ENCODE measurements around the gene ATP9B.
A peak's percentile ranks its signal among the peaks of the same experiment; 100 is the strongest.

The ATP9B gene

DNA sequence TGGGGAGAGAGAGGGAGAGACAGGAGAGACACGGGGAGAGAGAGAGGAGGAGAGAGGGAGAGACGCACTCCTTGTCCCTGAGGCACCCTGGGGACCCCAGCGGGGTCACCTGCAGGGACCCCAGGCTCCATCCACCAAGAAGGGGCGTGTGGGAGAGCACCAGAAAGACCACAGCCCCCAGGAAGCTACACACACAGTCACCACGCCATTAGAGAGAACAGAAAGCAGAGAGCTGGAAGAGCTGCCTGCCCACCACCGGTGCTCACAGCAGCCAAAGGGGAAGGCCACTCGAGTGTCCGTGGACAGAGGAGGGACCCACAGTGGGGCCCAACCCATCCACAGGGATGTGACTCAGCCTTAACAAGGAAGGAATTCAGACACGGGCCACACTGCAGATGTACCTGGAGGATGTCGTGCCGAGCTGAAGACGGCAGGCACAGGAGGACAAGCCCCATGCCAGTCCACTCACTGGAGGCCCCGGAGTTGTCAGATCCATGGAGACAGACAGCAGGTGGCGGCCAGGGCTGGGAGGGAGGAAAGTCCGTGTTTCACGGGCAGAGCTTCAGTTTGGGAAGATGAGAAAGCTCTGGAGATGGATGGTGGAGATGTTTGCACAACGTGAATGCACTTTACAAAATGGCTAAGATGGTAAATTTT, 315.1 kb downstream of the ATP9B start:
- DNase-seq, result no peak

DNA sequence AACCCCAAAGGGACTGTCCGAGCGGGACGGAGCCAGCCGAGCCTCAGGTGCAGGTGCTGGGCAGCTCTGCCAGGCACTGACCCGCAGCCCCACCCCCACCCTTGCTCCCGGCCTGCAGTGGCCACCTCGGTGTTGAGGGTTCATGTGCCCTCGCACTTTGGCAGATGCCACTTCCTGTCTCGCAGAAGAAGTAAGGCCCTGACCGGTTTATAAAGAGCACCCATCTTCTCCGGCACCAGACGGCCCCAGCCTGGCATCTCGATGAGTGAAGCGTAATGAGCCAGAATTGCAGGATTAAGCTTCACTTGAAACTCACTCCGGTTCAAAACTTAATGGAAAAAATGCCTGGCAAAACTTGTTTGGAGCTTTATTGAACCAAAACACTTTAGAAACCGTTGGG, 315.6 kb downstream of the ATP9B start:
- no peak for DNase-seq

DNA sequence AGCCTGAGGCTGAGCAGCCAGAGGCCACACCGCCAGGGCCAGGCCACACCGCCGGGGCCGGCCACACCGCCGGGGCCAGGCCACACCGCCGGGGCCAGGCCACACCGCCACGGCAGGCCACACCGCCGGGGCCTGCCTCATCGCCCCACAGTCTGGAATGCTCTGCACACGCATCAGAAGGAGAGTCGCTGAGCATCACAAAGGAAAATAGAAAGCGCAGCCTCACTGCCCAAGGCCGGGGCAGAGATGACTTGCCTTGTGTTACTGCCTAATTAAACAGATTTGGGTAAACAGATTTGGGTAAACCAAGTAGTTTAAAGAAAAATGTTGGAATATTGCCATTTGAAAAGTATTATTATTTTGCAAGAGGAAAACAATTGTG, 316.1 kb downstream of the ATP9B start:
- DNase-seq, result no peak

DNA sequence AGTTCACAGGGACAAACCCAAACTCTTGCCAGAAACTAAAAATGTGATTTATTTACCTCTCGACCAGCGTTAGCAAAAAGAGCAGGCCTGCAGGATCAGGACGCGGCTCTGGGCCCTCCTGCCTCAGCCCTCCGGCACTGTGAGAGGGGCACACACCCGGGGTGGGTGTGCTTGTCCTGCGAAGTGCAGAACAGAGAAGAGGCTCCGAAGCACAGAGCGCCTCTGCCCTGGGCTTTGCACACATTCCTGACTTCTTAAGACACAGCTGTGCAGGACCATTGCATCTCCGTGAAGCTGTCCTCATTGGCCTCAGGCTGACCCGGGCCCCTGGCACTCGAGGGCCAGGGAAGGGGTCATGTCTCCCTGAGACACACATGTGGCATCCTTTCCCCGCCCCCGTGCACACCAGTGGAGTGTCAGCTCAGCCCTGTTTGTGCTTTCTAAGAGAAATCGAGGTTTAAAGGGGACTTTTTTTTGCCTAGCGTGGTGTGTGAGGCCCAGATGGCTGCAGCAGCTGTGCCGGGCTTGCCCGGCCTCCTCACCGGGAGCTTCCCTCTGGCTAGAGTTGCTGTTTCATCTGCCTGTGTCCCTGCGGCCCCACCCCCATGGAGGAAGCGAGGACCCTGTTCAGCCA, 316.6 kb downstream of the ATP9B start:
- no peak for DNase-seq

DNA sequence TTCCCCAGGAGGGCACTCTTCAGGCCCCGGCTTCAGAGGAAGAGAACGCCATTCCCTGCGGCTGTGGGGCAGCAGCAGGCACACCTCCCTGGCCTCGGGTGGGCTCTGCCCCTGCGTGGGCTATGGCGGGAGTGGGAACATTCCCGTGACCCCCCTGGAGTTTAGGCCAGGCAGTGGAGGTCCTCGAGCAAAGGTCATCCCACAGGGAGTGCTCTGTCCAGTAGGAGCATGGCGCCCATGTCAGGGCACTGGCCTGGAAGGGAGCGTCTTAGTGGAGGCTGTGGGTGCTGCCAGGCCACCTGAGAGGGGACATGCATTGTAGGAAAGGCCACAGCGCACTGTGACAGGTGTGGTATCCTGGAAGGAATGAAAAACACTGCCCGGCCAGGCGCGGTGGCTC, 317.4 kb downstream of the ATP9B start:
- DNase-seq, result no peak

DNA sequence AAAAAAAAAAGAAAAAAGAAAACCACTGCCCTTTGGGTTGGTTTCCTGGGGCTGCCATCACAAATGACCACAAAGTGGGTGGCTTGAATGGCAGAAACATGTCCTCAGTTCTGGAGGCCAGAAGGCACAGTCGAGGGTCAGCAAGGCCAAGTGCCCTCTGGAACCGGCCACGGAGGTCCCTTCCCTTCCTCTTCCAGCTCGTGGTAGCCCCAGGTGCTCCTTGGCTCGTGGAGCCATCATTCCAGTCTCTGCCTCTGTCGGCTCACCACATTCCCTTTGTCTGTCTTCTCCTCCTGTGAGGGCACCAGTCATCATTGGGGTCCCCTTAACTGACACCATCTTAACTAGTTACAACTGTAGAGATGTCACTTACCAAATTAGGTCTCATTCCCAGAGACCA, 318.0 kb downstream of the ATP9B start:
- DNase-seq, result no peak

DNA sequence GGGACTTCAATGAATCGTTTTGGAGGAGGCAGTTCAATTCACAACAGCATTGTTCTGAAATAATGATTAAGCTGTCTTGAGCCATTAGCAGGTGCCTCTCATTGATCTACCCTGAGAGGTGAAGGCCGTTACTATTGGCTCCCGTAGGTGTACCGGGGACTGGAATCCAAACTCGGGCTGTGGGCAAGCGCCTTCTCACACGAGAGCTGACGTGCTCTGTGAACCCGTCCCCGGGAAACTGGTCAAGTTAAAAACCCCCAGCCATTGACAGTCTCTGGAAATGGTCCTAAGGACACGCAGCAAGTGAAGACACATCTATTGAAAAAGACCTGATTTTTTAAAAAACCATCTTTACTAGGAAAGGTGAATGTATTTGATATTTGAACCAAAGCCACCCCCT, 318.4 kb downstream of the ATP9B start:
- DNase-seq, result no peak

DNA sequence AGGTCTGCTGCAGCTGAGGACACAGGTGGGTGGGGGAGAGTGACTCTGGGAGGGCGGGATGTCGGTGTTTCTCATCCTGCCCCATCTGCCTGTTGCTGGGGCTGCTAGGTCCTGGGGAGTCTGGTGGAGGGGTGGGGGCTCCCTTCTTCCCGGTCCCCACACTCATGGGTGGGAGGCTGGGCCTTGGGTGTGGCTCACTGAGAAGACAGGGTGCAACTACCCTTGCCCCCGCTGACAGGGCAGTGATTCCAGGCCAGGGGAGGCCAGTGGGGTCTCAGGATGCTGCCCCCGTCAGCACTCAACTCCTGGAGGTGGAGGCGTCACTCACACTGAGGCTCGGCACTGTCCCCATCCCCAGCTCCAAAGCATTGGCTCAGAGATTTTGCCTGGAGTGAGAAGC, 318.8 kb downstream of the ATP9B start:
- DNase-seq, result no peak

DNA sequence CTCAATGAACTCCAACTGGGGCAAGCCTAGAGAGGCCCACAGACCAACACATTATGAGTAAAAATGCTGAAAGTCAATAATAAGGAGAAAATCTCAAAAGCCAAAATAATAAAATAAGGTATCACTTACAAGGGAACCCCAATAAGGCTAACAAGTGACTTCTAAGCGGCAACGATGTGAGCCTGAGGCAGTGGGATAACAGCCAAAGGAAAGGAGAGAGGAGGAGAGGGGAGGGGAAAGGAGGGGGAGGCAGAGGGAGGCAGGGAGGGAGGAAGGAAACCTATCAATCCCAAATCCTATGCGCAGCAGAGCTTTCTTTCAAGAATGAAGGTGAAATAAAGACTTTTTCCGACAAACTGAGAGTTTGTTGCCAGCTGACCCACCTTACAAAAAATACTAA, 320.5 kb downstream of the ATP9B start:
- no peak for DNase-seq

DNA sequence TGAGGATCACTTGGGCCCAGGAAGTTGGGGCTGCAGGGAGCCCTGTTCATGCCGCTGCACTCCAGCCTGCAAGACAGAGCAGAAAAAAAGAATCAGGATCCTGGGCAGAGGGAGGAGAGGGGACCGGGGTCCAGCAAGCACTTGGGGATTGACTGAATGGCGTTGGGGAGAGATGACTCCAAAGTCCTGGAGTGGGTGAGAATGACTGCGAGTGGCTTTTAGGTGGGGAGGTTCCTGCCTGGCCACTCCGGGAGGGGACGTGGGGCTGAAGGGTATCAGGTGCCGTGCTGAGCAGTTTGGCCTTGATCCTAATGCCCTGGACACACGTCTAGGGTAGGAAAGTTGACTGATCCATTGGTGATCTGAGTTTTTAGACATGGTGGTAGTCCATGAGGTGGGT, 323.0 kb downstream of the ATP9B start:
- no peak for DNase-seq

DNA sequence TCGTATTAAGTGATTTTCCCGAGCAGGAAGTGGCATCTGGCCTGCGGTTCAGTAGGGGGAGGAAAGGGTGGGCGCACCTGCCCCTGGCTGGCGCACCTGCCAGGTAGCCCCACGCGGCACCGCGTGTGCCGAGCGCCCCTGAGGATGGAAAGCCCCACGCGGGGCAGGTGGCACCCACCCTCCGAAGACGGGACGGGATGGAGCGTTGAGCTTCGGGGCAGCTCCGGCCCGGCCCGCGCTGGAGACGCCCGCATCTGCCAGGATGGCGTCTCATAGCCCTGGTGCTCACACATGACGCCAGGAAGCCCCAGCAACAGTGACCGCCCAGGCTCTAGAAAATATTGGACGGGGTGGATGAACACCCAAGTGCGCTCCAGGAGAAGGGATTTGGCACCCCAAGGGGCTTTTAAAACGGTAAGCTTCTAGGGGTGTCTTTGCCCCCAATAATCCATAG, 324.0 kb downstream of the ATP9B start:
- no peak for DNase-seq

DNA sequence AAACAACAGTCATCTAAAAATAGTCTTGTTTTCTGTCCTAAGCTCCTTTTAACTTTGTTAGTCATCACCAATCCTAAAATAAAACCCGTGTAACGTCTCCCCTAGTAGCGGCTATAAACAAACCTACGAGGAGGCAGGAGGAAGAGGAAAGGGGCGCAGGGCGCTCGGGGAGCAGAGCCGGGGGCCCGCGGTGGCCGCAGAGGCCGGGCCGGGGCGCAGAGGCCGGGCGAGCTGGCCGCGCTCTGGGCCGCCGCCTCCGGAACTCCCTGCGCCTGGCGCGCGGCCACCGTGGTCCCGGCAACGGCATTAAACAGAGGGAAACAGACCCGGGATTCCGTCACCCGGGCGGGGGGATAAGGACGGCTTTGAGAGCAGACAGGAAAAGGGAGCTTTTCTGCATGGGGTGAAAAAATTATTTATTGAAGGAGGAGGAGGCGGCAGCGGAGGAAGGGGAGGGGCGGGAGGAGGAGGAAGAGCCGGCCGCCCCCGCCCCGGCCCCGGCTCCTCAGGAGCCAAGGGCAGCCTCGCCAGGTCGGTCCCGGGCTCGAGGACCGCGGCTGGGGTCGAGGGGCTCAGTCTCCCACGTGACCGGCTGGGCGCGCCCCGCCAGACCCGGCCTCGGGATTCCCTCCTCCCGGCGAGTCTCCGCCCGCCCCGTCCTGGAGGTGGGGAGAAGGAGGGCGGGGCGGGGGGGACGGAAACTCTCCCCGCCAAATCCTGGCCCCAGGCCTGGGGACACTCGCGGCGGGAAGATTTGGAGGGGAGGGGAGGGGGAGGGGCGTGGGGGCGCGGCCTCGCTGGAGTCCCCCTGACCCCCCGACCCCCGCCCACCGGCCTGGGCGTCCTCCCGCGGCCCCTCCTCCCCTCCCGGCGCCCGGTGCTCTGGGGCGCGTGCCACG, 324.7 kb downstream of the ATP9B start:
- DNase-seq, result peak; percentile 87

DNA sequence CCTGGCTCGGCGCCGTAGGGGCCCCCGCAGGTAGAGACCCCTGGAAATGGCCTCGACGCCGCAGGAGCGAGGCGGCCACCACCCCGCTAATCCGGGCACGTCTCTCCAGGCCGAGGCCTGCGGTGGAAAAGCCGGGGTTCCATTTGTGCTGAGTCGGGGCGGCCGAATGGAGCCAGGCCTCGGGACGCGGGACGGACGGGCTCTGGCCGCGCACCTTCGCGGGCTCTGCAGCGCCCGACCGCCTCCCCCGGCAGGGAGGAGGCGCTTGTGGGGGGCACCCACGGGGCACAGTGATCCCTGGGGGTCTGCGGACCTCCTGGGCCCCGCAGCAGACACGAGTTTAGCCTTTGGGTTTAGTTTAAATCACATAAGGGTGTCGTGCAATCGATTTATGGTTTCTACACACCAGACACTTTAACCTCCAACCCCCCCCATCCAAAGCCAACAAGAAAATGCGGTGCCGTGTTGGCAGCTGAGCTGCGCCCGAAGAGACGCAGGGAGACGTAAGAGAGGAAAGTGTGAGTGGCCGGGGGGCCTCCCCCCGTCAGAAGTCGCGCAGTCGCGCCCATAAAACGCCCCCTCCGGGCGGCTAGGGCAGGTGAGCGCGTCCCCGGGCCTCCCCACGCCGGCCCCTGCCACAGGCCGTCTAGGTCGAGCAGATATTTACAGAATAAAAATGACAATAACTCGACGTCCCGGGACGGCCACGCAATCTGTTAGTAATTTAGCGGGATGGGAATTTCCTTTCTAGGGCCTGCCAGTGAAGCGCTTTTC, 325.5 kb downstream of the ATP9B start:
- peak; percentile 74 for DNase-seq

DNA sequence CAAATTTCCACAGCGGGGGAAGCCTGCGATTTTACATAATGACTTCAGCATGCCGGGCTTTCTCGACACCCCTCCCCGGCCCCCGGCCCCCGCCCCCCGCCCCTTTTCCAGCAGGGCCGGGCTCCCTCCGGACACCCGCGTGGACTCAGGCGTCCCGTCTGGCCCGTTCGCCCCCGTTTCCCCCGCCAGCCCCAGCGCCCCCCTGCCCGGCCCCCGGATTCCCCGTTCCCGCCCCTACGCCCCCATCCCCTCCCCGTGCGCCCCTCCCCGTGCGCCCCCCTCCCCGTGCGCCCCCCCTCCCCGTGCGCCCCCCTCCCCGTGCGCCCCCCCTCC, 326.1 kb downstream of the ATP9B start:
- no peak for DNase-seq

DNA sequence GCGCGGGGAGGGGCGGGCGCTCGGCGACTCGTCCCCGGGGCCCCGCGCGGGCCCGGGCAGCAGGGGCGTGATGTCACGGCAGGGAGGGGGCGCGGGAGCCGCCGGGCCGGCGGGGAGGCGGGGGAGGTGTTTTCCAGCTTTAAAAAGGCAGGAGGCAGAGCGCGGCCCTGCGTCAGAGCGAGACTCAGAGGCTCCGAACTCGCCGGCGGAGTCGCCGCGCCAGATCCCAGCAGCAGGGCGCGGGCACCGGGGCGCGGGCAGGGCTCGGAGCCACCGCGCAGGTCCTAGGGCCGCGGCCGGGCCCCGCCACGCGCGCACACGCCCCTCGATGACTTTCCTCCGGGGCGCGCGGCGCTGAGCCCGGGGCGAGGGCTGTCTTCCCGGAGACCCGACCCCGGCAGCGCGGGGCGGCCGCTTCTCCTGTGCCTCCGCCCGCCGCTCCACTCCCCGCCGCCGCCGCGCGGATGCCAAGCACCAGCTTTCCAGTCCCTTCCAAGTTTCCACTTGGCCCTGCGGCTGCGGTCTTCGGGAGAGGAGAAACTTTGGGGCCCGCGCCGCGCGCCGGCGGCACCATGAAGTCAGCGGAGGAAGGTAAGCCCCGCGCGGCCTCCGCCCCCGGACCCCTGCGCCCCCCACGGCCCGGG, 326.7 kb downstream of the ATP9B start, which contains the start of gene NFATC1:
Gene NFATC1 (plus strand): TSS at position 170 of the 644 bp plus-strand sequence. CDS start 295 bp downstream, at position 465.
- DNase-seq, result peak; percentile 77

DNA sequence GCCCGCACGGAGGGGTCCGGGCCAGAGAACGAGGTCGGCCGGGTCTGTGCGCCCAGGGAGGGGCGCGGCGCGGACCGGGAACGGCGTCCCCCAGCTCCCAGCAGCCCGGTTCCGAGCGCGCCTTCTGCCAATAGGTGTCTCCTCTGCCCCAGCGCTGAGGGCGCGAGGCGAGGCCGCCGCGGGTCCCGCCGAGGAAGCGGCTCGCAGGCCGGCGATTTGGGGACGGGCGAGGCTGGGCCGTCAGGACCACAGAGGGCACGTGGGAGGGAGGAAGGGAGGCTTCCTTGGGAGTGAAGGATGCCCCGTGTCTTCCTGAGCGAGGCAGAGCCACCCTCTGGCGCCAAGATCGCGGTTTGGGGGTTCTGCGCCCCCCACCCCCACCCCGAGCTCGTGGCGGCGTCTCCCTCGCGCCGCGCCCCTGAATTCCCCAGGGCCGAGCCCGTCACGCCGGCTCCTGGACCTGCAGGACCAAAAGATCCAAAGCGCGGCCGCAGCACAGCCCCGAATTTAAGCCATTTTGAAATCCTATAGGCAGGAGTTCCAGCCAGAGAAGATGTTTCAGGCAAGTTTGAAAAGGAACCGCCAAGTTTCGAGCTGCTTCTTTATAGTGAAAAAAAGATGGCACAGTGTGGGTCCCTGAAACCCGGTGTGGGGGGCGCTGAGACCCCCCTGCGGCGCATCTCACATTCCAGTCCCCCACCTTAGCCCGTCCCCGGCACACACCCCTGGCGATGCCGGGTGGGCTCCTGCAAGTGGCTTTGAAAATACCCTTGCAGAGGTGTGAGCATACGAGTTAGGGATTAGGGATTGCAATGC, 327.4 kb downstream of the ATP9B start:
- peak; percentile 46 for DNase-seq

DNA sequence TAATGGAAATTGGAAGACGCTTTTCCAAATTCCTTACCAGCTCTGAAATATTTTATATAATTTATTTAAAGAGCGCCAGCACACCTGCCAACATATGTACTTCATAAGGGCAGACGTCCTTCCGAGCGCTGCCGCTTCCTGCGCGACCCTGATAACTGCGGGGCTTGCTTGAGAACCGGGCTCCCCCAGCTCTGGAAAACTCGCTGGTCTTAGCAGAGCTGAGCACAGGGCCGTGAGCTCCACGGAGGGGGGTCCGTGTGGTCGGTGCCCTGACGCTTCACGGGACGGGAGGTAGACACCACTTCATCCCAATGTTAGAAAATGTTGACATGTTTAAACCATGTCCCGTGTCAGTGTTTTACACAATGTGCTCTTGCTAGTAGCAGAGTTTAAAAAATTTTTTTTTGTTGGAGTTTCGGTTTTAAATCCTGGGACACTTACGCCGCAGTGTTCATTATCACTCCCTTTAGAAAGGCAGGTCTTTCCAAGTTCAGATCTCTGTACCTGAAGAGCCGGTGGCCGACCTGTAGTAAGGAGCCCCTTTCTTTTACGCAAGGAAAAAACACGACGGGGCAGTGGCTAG, 328.1 kb downstream of the ATP9B start:
- DNase-seq, result no peak

DNA sequence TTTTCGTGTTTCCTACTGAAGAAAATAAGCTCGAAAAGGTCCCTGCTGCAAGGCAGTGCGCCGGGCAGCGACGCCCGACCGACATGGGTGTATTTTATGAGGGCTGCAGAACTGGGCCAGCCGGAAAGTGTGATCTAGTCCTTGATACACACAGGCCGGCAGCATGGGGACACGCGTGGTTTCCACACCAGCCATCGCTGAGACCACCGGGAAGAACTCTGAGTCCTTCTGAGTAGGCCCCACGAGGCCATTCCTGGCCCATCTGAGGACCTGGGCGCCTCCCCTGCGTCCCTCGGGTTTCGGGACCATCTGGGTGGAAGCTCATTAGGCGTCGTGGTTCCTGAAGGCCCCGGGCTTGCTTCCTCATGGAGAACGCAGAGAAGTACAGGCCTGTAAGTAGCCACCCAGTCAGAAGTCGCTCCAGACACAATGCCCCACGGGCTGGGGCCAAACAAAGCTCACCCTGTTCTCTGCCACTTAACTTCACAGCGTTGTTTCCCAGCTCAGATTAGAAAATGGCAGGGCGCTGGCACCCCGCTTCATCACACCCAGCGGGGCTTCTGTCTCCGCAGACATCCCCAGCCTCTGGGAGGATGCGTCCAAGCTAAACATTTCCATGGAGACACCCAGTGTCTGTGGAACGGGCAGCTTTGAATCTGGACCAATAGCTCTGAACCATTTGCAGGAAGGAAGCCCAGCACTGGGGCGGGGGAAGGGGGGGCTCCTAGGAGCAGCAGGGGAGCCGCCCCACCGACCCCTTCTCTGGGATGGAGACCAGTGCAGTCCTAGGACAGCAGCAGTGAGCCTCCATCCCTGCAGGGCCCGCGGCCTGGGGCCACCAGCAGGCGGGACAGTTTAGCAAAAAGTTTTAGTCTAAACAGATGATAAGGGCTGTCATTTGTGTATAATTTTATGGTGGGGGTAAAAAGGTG, 328.9 kb downstream of the ATP9B start:
- no peak for DNase-seq

DNA sequence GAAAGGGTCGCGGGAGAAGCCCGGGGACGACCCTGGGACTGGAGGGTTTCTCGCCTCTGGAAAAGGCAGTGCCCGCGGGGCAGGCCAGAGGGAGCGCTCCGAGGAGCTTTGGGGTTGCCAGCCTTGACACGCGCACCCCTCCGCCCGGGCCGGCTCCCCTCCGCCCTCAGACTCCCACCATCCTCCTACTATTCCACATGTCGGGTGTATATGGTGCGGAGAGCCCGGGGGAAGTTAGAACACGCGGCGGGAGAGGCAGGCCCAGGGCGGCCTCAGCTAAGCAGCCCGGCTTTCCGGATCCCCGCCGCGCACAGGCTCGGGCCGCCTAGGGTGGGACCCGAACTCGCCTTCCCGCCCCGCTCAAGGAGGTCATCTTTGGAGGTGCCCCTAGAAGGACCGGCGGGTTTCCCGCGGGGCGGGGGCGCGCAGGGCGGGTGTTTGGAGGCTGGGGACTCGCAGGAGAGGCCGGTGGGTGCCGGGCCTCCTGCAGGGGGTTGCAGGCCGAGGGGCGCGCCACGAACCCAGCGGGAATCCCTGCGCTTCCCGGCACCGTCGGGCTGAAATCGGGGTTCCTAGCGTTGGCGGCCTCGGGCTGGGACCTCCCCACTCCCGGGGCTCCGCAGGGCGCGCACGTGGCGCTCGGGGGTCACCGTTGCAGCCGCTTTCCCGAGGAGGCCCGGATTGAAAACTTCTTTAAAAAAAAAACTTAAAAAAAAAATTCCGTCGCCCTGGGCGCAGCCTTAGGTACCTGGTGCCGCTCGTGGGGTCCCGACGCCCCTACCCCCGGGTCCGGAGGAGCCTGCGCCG, 330.3 kb downstream of the ATP9B start:
- DNase-seq, result no peak
